Measurements from ENCODE around the gene CDK13.

CDK13 gene

GRCh38 chr7:40024841-40025240 is 74.8 kb downstream of the CDK13 start:
- no peak for DNase-seq (ENCODE audit: low read depth in 2 of 2)

GRCh38 chr7:40027545-40027944 is 77.5 kb downstream of the CDK13 start:
- no peak for TF ChIP-seq CTCF (IDR thresholded peaks at IDR 0.05; ENCODE audit: low read depth, low read length)
- no peak overlapping the region for H3K4me3 ChIP-seq (replicated peaks in 1 of 2; ENCODE audit: low read depth in 2 of 2, low read length in 2 of 2)
- no peak for DNase-seq (ENCODE audit: low read depth in 2 of 2)

More at GRCh38 chr7:40024841-40025240, 74.8 kb downstream of the CDK13 start:
- no peak for TF ChIP-seq CTCF (IDR thresholded peaks at IDR 0.05; ENCODE audit: low read depth, low read length)
- H3K4me3 ChIP-seq (replicated peaks in 1 of 2; ENCODE audit: low read depth in 2 of 2, low read length in 2 of 2): no peak overlapping the region

GRCh38 chr7:40033826-40034225 is 83.8 kb downstream of the CDK13 start:
- peak in 1 of 2 donors; percentile 10 for DNase-seq (ENCODE audit: low read depth in 2 of 2)
- H3K4me3 ChIP-seq (replicated peaks in 1 of 2; ENCODE audit: low read depth in 2 of 2, low read length in 2 of 2): no peak overlapping the region
- TF ChIP-seq CTCF (IDR thresholded peaks at IDR 0.05; ENCODE audit: low read depth, low read length): no peak

- DNase-seq (ENCODE audit: low read depth in 2 of 2): no peak
- no peak overlapping the region for H3K4me3 ChIP-seq (replicated peaks in 1 of 2; ENCODE audit: low read depth in 2 of 2, low read length in 2 of 2)
- no peak for TF ChIP-seq CTCF (IDR thresholded peaks at IDR 0.05; ENCODE audit: low read depth, low read length)
Measured at GRCh38 chr7:40041456-40041855, 91.4 kb downstream of the CDK13 start.

- DNase-seq (ENCODE audit: low read depth in 2 of 2): no peak
- no peak for TF ChIP-seq CTCF (IDR thresholded peaks at IDR 0.05; ENCODE audit: low read depth, low read length)
- no peak overlapping the region for H3K4me3 ChIP-seq (replicated peaks in 1 of 2; ENCODE audit: low read depth in 2 of 2, low read length in 2 of 2)
Measured at GRCh38 chr7:40043164-40043563, 93.1 kb downstream of the CDK13 start.

GRCh38 chr7:40047661-40048060 is 97.6 kb downstream of the CDK13 start:
- no peak overlapping the region for H3K4me3 ChIP-seq (replicated peaks in 1 of 2; ENCODE audit: low read depth in 2 of 2, low read length in 2 of 2)
- TF ChIP-seq CTCF (IDR thresholded peaks at IDR 0.05; ENCODE audit: low read depth, low read length): peak; percentile 23
- no peak for DNase-seq (ENCODE audit: low read depth in 2 of 2)

GRCh38 chr7:40057292-40057691 is 107.2 kb downstream of the CDK13 start:
- H3K4me3 ChIP-seq (replicated peaks in 1 of 2; ENCODE audit: low read depth in 2 of 2, low read length in 2 of 2): no peak overlapping the region
- peak; percentile 48 to 66 for DNase-seq (ENCODE audit: low read depth in 2 of 2)
- no peak for TF ChIP-seq CTCF (IDR thresholded peaks at IDR 0.05; ENCODE audit: low read depth, low read length)

Data from cardiac fibroblast (primary cell).